K562 (cell line): ENCODE measurements around the gene C1orf174.

Experiments used
- CTCF ChIP-seq, 3 experiments: IDR thresholded peaks in 2 of 3; conservative IDR thresholded peaks in 1 of 3; 2 replicates each; pipeline ENCODE4 v1.5.1; 2011 to 2012; ENCODE audit warnings: low read length in 3 of 3, mild to moderate bottlenecking in 3 of 3, control low read depth in 2 of 3, improper control_type of control experiment in 1 of 3, inconsistent platforms in 1 of 3, low read depth in 1 of 3, mixed read lengths in 1 of 3, moderate library complexity in 1 of 3; ENCODE audit not compliant: insufficient read depth in 2 of 3
- POLR2AphosphoS5 ChIP-seq: IDR thresholded peaks from 2 replicates; pipeline ENCODE4 v1.6.1; 2011; ENCODE audit warnings: mild to moderate bottlenecking, low read depth, low read length, moderate library complexity; ENCODE audit not compliant: control insufficient read depth, insufficient read depth
- RBM22 ChIP-seq: fragments of 200-400 bp; formaldehyde crosslinking; IDR thresholded peaks from 2 replicates; pipeline ENCODE4 v1.6.1; 2018; ENCODE audit warnings: low read length, low read depth; ENCODE audit not compliant: poor library complexity, severe bottlenecking
- SMAD4 ChIP-seq: fragments of 250-450 bp; sonication (Bioruptor Pico); conservative IDR thresholded peaks from 2 replicates; pipeline ENCODE4 v1.8.0; 2021; ENCODE audit warnings: inconsistent platforms, mild to moderate bottlenecking, moderate library complexity
- U2AF1 ChIP-seq: fragments of 200-400 bp; formaldehyde crosslinking; optimal IDR thresholded peaks from 2 replicates; pipeline ENCODE3; 2017; ENCODE audit warnings: mild to moderate bottlenecking, low read depth, low read length, moderate library complexity
- ZNF197 ChIP-seq: fragments of 200-800 bp; sonication (Bioruptor generic); IDR thresholded peaks from 2 replicates; pipeline ENCODE4 v1.6.1; 2016; ENCODE audit warnings: low read depth, missing genetic modification characterization, missing compliant biosample characterization
- ZNF217 ChIP-seq: sonication (generic); formaldehyde crosslinking; IDR thresholded peaks from 2 replicates; pipeline ENCODE4 v1.8.0; 2022; ENCODE audit warnings: mild to moderate bottlenecking, missing genetic modification reagents
- ZNF655 ChIP-seq: fragments of 250-450 bp; sonication (Bioruptor Pico); IDR thresholded peaks from 2 replicates; pipeline ENCODE4 v1.5.0; 2021

- TF ChIP-seq ZNF197 (CRISPR knock-in tag) (no peak), CTCF (IDR thresholded peaks at IDR 0.05 in 2 of 3, conservative IDR thresholded peaks at IDR 0.05 in 1 of 3; ENCODE audit: insufficient read depth in 2 of 3, low read depth in 1 of 3, low read length in 3 of 3) (no peak), ZNF655 (CRISPR knock-in tag) (no peak), POLR2AphosphoS5 (no peak), RBM22 (no peak), ZNF217 (CRISPR knock-in tag) (no peak), SMAD4 (no peak), U2AF1 (no peak)
These were observed 8.9 kb upstream of the C1orf174 start for GRCh38 chr1:3908886-3909517.
